ENCODE data around the gene TMCO2.

DNA sequence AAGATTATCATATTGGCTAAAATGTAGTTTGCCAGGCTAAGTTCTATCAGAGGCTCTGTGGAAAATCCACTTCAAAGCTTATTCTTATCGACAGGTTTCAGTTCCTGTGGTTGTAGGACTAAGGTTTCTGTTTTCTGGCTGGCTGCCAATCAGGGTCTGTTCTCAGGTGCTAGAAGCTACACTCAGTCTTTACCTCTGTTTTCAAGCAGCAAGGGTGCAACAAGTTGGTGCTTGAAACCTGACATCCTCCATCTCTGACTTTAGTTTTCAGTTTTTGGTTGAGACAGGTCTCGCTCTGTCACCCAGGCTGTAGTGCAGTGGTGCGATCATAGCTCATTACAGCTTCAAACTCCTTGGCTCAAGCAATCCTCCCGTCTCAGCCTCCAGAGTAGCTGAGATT is 15.3 kb upstream of the TMCO2 start:
- no peak for TF ChIP-seq CTCF (conservative IDR thresholded peaks at IDR 0.05; ENCODE audit: low read depth in 2 of 2)
- no peak for TF ChIP-seq REST (IDR thresholded peaks at IDR 0.05; ENCODE audit: unreplicated experiment)
- TF ChIP-seq POLR2AphosphoS5 (IDR thresholded peaks at IDR 0.05; ENCODE audit: low read depth), result no peak
- no peak for TF ChIP-seq JUNB (IDR thresholded peaks at IDR 0.05; ENCODE audit: unreplicated experiment)
- TF ChIP-seq EZH2 (IDR thresholded peaks at IDR 0.05; ENCODE audit: low read depth, unreplicated experiment), result no peak
- no peak for TF ChIP-seq EZH2phosphoT487 (IDR thresholded peaks at IDR 0.05; ENCODE audit: unreplicated experiment)
- TF ChIP-seq ZNF114 (CRISPR knock-in tag; IDR thresholded peaks at IDR 0.05), result no peak
- TF ChIP-seq, protein P1, sequence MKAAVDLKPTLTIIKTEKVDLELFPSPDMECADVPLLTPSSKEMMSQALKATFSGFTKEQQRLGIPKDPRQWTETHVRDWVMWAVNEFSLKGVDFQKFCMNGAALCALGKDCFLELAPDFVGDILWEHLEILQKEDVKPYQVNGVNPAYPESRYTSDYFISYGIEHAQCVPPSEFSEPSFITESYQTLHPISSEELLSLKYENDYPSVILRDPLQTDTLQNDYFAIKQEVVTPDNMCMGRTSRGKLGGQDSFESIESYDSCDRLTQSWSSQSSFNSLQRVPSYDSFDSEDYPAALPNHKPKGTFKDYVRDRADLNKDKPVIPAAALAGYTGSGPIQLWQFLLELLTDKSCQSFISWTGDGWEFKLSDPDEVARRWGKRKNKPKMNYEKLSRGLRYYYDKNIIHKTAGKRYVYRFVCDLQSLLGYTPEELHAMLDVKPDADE (IDR thresholded peaks at IDR 0.05), result no peak
- no peak for TF ChIP-seq ZNF462 (CRISPR knock-in tag; IDR thresholded peaks at IDR 0.05)
- no peak for TF ChIP-seq CREB1 (CRISPR knock-in tag; IDR thresholded peaks at IDR 0.05; ENCODE audit: low read depth)

Data from GM23338 (cell line).